NCI-H1105 (cell line): ENCODE measurements around the gene GALNT14.

Experiments used
- DNase-seq: peaks from one replicate; lab custom pipeline; 2025; lab: John Stamatoyannopoulos, UW

Gene GALNT14

DNA sequence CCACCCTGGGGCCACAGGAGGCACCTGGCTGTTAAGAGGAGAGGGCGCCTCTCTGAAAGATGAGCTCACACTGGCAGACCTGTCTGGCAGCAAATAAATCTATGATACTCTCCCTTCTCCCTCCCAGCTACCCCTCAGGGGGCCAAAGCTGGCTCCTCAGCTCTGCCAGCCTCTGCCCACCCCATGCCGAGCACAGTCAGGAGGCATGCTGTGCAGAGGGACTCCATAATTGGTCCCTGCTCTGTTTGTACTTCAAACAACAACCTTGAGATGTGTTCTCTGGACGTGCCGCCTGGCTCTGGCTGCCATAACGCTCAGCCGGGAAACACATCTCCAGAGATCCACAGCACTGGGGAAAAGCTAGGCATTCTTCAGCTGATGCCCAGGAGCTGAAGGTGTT lies 126.7 kb downstream of the GALNT14 start:
- no peak for DNase-seq

- no peak for DNase-seq
Measured at GRCh38 chr2:31008561-31009114, 129.6 kb downstream of the GALNT14 start.

GRCh38 chr2:31004257-31004656 lies 134.0 kb downstream of the GALNT14 start:
- DNase-seq: no peak

DNA sequence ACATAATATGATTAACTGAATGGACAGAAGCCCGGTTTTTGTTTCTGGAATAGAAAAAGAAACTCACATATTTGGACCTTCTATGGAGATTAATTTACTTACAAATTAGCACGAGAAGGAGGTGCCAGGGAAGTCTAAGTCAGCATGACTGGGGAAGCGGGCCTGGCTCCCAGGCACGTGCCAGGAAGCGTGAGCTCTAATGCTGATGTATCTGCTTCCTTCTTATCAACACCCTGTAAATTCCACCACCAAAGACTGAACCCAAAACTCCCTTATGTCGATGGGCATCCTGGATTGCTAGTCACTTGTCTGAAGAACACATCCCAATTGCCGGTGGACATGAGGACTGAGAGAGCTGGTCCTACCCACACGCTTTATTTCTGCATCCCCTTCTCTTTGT lies 134.5 kb downstream of the GALNT14 start:
- DNase-seq: no peak

GRCh38 chr2:31002537-31003150 lies 135.6 kb downstream of the GALNT14 start:
- DNase-seq: no peak

- DNase-seq: no peak
Measured at GRCh38 chr2:31000970-31001369, 137.3 kb downstream of the GALNT14 start.

DNA sequence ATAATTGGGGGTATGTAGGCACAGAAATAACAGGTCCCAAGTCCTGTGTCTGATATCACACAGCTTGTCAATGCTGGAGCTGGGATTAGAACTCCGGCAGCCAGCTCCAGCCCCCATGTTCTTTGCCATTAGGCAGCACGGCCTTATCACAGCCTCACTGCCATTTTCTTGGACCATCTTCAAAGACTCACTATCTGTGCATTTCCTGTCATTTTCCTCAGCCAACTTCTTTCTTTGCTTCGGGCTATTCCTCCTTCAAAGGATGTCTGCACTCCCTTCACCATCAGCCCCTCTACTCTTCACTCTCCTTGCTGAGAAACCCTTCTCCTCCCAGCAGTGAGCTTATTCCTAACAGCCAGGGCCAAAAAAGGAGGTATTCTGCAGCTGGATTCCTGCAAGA lies 139.6 kb downstream of the GALNT14 start:
- DNase-seq: no peak

GRCh38 chr2:30997979-30998378 lies 140.3 kb downstream of the GALNT14 start:
- DNase-seq: no peak

DNA sequence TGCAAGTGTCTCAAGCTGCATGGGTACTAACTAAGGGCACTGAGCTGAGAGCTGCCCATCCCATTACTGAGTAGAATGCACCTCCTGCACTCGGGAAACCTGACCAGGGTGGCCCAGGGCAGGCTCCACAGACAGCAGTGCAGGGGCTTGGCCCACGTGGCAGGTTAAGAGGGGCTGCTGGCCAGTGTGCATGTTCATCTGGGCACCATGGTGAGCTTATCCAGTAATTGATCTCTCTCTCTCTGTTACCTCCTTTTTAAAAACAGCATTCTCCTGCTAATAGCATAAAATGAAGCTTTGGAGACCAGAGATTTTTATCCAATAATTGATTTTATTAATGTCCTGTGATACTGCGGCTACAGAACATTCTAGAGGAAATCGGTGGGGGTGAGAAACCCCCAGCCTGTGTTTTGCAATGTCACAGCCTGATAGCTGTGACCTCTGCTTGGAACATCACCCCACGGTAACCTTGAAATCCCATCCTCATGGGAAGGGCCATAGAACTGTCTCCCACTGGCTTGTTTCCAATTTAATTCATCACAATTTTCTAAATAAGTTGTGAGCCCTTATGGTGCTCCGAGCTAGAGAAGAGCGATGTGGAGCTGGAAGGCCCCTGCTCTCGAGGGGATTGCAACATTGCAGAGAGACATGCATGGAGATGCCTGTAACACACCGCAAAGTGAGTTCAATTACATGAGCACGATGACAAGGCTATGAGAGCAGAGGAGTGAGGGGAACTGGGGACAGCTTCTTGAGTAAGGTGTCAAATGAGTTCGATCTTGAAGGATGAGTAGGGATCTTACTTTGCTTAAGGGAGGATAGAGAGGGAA lies 143.8 kb downstream of the GALNT14 start:
- DNase-seq: no peak

- DNase-seq: no peak
Measured at GRCh38 chr2:30992781-30993180, 145.5 kb downstream of the GALNT14 start.

DNA sequence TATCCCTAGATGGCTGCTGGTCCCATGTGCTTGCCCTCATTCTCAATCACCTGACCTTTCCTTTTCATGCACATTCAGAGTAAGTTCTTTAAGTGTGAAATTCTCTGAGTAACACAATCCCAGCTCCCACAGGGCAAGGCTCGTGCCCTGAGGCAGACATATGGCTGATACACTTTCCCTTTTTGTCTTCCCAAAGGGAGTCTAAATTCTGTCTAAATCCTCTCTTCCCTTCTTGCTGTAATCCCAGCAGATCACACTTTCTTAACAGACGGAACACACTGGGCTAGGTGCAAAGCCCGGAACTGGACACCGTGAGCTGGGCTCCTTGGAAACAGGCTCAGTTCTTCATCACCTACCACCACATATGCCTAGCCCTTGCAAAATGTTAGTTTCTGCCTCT lies 147.6 kb downstream of the GALNT14 start:
- no peak for DNase-seq

DNA sequence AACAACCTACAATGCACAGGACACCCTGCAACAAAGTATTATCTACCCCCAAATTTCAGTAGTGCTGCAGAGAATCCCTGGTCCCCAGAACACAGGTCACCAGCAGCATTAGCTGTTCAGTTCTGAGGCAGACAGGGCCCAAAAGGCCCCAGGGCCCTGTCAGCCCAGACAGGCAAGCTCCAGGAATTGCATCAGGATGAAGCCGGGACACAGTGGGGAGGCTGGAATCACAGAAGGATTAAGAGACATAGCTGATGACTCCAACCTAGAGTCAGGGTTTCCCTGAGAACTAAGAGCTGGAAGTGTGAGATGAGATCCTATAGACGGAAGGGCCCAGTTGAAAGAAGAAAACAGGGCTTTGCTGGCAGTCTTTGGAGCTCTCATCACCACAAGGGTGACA lies 148.1 kb downstream of the GALNT14 start:
- no peak for DNase-seq

GRCh38 chr2:30989746-30990145 lies 148.5 kb downstream of the GALNT14 start:
- no peak for DNase-seq

DNA sequence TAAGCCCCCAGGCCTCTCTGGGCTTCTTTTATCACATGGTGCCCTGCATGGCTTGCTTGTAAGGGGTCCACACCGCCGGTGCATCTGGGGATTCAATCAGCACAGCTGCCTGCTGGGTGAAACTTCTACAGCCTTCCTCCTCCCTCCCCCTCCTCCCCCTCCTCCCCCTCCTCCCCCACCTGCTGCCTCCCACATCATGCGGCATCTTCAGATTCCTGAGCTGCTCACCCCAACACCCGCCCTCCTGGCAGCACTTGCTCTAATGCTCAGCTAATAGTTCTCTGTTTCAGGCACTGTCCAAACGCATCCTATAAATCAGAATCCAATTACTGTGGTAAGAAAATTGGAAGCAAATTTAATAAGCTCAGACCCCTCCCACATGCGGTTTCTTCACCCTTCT lies 150.7 kb downstream of the GALNT14 start:
- DNase-seq: no peak

- no peak for DNase-seq
Measured at GRCh38 chr2:30986231-30986580, 152.0 kb downstream of the GALNT14 start.

DNA sequence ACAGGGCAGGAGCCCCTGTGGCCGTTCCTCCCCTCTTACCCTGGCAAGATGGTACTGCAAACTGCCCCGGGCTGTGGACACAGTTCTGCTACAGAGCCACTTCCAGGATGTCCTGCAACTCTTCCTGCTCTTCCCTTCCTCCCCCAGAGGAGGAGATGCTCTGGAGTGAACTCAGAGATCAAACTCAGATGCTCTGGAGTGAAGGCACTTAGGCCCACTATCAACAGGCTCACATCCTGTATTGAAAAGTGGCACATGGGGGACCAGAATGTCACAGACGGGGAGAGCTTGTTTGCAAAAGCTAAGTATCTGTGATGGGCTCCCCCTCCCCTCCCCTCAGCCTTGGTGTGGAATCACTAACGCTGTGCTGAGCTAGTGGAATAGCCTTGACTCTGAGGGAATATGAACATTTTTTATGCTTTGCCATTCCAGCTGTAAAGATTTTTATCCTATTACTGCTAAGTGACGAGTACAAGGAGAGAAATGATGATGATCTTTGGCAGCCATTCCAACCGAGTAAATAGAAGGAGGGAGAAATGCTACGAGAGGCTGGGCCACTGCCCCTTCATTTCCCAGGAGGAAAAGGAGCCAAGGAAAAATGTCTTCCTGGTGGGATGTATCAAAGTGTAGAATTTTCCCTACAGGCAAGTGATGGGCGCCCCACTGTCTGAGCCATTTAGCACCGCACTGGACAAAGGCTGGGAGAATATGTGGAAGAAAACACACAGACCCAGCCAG lies 152.6 kb downstream of the GALNT14 start:
- no peak for DNase-seq

DNA sequence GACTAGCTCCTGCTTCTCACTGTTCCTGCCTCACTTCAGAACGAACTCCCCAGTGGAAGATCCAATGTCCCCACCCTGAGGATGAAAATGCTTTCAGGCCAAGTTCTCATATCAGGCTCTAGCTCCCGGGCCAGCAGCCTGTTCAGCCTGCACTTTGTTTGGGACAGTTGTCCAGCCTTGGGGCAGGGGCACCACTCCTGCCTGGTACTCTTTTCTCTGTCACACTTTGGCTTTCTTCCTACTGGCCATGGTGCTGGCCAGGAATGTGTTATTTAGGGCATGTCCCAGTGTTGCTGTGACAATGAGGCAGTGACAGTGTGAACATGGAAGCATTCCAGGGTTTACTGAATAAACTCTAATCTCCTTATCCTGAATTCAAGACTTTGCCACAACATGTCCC lies 154.1 kb downstream of the GALNT14 start:
- no peak for DNase-seq

DNA sequence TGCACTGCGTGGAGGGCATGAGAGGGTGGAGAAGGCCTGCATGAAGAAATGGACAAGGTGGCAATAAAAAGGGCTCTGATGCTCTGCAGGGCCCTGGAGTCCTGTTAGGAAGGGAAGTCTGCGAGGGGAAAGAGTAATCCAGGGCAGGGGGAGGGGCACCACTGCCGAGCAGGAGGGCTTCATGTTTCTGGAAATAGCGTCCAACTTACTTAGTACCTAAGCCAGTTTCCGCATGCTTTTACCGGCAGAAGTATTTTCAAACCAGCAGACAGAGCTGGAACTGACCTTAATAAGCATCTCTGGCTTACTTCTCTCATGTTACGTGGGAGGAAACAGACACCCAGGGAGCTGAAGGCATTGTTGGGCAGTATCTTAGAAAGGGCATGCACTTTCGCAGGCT lies 156.7 kb downstream of the GALNT14 start:
- no peak for DNase-seq

GRCh38 chr2:30981096-30981495 lies 157.1 kb downstream of the GALNT14 start:
- no peak for DNase-seq

DNA sequence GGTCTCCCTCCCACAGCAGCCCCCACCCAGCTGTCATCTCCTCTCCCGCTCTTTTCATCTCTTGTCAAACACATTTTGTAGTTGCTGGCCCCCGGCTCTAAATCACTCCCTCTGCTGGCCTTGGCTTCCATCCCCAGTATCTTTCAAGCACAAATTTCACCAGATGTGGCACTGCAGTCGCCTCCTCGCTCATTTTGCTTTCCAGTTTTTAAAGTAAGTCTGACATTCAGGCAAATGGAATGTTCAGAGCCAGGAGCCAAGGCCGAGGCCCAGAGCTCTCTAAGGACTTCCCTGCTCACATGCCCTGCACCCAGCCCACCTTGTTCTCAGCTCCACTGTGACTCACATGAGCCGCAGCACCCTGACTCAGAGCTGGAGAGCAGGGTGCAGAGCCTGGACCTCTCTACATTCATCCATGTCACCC lies 158.4 kb downstream of the GALNT14 start:
- no peak for DNase-seq

GRCh38 chr2:30978854-30979253 lies 159.4 kb downstream of the GALNT14 start:
- DNase-seq: no peak

GRCh38 chr2:30978044-30978443 lies 160.2 kb downstream of the GALNT14 start:
- DNase-seq: no peak

GRCh38 chr2:30975156-30975555 lies 163.1 kb downstream of the GALNT14 start:
- DNase-seq: no peak
